HCT116 (cell line): ENCODE measurements around the gene HSPA1A. TPM values are rescaled to one million over a fixed set of nuclear protein-coding genes. Genes with fewer than 3 reads are reported as not detected.
"Not testable (repeated sequence)": the region's sequence is repeated elsewhere in the genome, so short reads cannot be mapped to it uniquely, and the experiment has no call there.

Source experiments
- ATAC-seq: fragments of 200-7000 bp; cut with Tn5 transposase; 2 replicates; pipeline ENCODE4 v1.9.1; 2020; ENCODE audit warnings: mild to moderate bottlenecking, moderate library complexity
- BruUV-seq: library from RNA; stranded (reverse); fragments of 400-500 nt; replicated peaks from 2 replicates; lab custom pipeline; 2021; lab: Mats Ljungman, UMichigan
- CTCF ChIA-PET: fragments of 300-600 bp; sonication (Branson Sonifier 250); formaldehyde crosslinking; loops from one replicate; lab custom pipeline; 2021; ENCODE audit warnings: antibody characterized with exemption; lab: Charles Lee
- POLR2A ChIA-PET: fragments of 300-600, 350-600 bp; sonication (Branson Sonifier 250); formaldehyde crosslinking; loops from one replicate; lab custom pipeline; 2021; ENCODE audit warnings: antibody characterized with exemption; lab: Charles Lee
- RAD21 ChIA-PET, 2 experiments: fragments of 300-600 bp; sonication (Branson Sonifier 250); formaldehyde crosslinking; loops; one replicate each; lab custom pipeline; 2023; ENCODE audit warnings: low total read pairs in 2 of 2; ENCODE audit not compliant: uncharacterized antibody in 2 of 2, unreplicated experiment in 2 of 2, low non-redundant PET in 1 of 2; lab: Charles Lee
- DNase-seq: peaks from one replicate; pipeline ENCODE4 v3.0.0-alpha.2; 2010; ENCODE audit warnings: low read depth, low spot score
- H2AFZ ChIP-seq: fragments of 200-600 bp; shearing (Covaris generic), sonication (generic); 2 replicates; pipeline ENCODE4 v1.6.1; 2017; ENCODE audit warnings: low read depth, mixed run types, mixed read lengths, antibody characterized with exemption, low read length; ENCODE audit not compliant: poor library complexity, severe bottlenecking
- H3K27ac ChIP-seq: 2 replicates; pipeline ENCODE4 v1.5.1; 2012; ENCODE audit warnings: low read depth, low read length
- H3K27me3 ChIP-seq: fragments of 200-600 bp; sonication (generic); 2 replicates; pipeline ENCODE4 v1.6.1; 2016; ENCODE audit warnings: mixed run types, low read length, mixed read lengths; ENCODE audit not compliant: insufficient read depth
- H3K36me3 ChIP-seq, 2 experiments: fragments of 200-500 bp in 1 of 2; fragments of 200-600 bp in 1 of 2; sonication (Bioruptor generic) in 1 of 2; sonication (generic) in 1 of 2; 2 replicates each; pipeline versions ENCODE4 v1.5.1 to v1.6.1; 2014 to 2016; ENCODE audit warnings: low read length in 2 of 2, inconsistent platforms in 1 of 2, mixed read lengths in 1 of 2, mixed run types in 1 of 2; ENCODE audit not compliant: insufficient read depth in 2 of 2, control insufficient read depth in 1 of 2
- H3K4me1 ChIP-seq, 2 experiments: fragments of 200-600 bp in 1 of 2; sonication (generic) in 1 of 2; 2 replicates each; pipeline versions ENCODE4 v1.5.1 to v1.6.1; 2012 to 2017; ENCODE audit warnings: low read length in 2 of 2, inconsistent platforms in 1 of 2, mild to moderate bottlenecking in 1 of 2, mixed read lengths in 1 of 2, mixed run types in 1 of 2, moderate library complexity in 1 of 2; ENCODE audit not compliant: insufficient read depth in 2 of 2, control insufficient read depth in 1 of 2
- H3K4me2 ChIP-seq: fragments of 200-600 bp; sonication (generic); 2 replicates; pipeline ENCODE4 v1.6.1; 2017; ENCODE audit warnings: mixed run types, low read length, mixed read lengths
- H3K4me3 ChIP-seq, 2 experiments: fragments of 200-600 bp in 1 of 2; sonication (generic) in 1 of 2; replicated peaks in 1 of 2; 2 replicates each; pipeline ENCODE4 v1.5.1; 2011 to 2016; ENCODE audit warnings: low read length in 2 of 2, control low read depth in 1 of 2, low read depth in 1 of 2, mild to moderate bottlenecking in 1 of 2, mixed read lengths in 1 of 2, mixed run types in 1 of 2
- H3K79me2 ChIP-seq: fragments of 200-600 bp; sonication (generic); 2 replicates; pipeline ENCODE4 v1.6.1; 2017; ENCODE audit warnings: mild to moderate bottlenecking, mixed run types, low read length, moderate library complexity, mixed read lengths; ENCODE audit not compliant: insufficient read depth
- H3K9ac ChIP-seq: fragments of 200-600 bp; sonication (generic); 2 replicates; pipeline ENCODE4 v1.6.1; 2016; ENCODE audit warnings: low read length, mixed read lengths
- H3K9me2 ChIP-seq: fragments of 200-600 bp; sonication (generic), shearing (Covaris generic); 2 replicates; pipeline ENCODE4 v1.6.1; 2017; ENCODE audit warnings: mixed run types, mild to moderate bottlenecking, moderate library complexity; ENCODE audit not compliant: insufficient read depth
- H3K9me3 ChIP-seq, 2 experiments: fragments of 200-500 bp in 1 of 2; fragments of 200-600 bp in 1 of 2; sonication (Bioruptor generic) in 1 of 2; sonication (generic) in 1 of 2; 2 replicates each; pipeline ENCODE4 v1.6.1; 2014 to 2017; ENCODE audit warnings: low read length in 2 of 2, mixed read lengths in 2 of 2, inconsistent platforms in 1 of 2, low read depth in 1 of 2, mild to moderate bottlenecking in 1 of 2, mixed run types in 1 of 2, moderate library complexity in 1 of 2; ENCODE audit not compliant: control insufficient read depth in 1 of 2, insufficient read depth in 1 of 2
- H4K20me1 ChIP-seq: fragments of 200-600 bp; sonication (generic), shearing (Covaris generic); 2 replicates; pipeline ENCODE4 v1.6.1; 2017; ENCODE audit warnings: mixed run types, mild to moderate bottlenecking, moderate library complexity; ENCODE audit not compliant: insufficient read depth
- CEBPB ChIP-seq: IDR thresholded peaks from 2 replicates; pipeline ENCODE4 v1.6.1; 2012; ENCODE audit warnings: low read depth
- EGR1 ChIP-seq: IDR thresholded peaks from 2 replicates; pipeline ENCODE4 v1.6.1; 2012; ENCODE audit warnings: low read depth
- EZH2 ChIP-seq: fragments of 200-600 bp; sonication (generic); IDR thresholded peaks from 2 replicates; pipeline ENCODE4 v1.6.1; 2017; ENCODE audit warnings: antibody characterized with exemption, mixed run types
- EZH2phosphoT487 ChIP-seq: fragments of 200-600 bp; IDR thresholded peaks from 2 replicates; pipeline ENCODE4 v1.6.1; 2018; ENCODE audit warnings: antibody characterized with exemption, borderline replicate concordance
- JUND ChIP-seq: IDR thresholded peaks from 2 replicates; pipeline ENCODE4 v1.6.1; 2012
- POLR2A ChIP-seq: IDR thresholded peaks from 2 replicates; pipeline ENCODE4 v1.7.0; 2011; ENCODE audit warnings: borderline replicate concordance; ENCODE audit not compliant: insufficient read depth, insufficient read length; ENCODE audit errors: extremely low read depth
- POLR2AphosphoS5 ChIP-seq: IDR thresholded peaks from 2 replicates; pipeline ENCODE4 v1.6.1; 2011; ENCODE audit warnings: mild to moderate bottlenecking, low read depth, low read length, moderate library complexity
- SIN3A ChIP-seq: IDR thresholded peaks from 2 replicates; pipeline ENCODE4 v1.6.1; 2012; ENCODE audit warnings: low read depth
- SP1 ChIP-seq: IDR thresholded peaks from 2 replicates; pipeline ENCODE4 v1.6.1; 2012; ENCODE audit warnings: low read depth
- TCF7L2 ChIP-seq: IDR thresholded peaks from 2 replicates; pipeline ENCODE4 v1.7.0; 2011; ENCODE audit warnings: borderline replicate concordance, inconsistent platforms; ENCODE audit not compliant: insufficient read depth, insufficient read length; ENCODE audit errors: extremely low read depth
- ZFX ChIP-seq: fragments of 450-650 bp; IDR thresholded peaks from 2 replicates; pipeline ENCODE4 v1.6.1; 2017
- ZNF274 ChIP-seq: fragments of 200-500 bp; sonication (Bioruptor generic); IDR thresholded peaks from 2 replicates; pipeline ENCODE4 v1.6.1; 2014; ENCODE audit warnings: mild to moderate bottlenecking, low read depth, low read length, inconsistent platforms
- intact Hi-C: fragments of 100-400 bp; cut with micrococcal nuclease; formaldehyde crosslinking; loops from 2 replicates; pipeline ENCODE4 v1.10.0; 2022
- total RNA-seq: library from RNA; stranded (reverse); gene quantifications from one replicate; pipeline ENCODE4 v1.2.1, GENCODE V29; 2021; ENCODE audit not compliant: unreplicated experiment
- TF ChIP-seq, protein P1 (sequence below): IDR thresholded peaks from 2 replicates; pipeline ENCODE4 v1.6.1; 2012
- TF ChIP-seq, protein P2 (sequence below): IDR thresholded peaks from 2 replicates; pipeline ENCODE4 v1.6.1; 2012
- TF ChIP-seq, protein P3 (sequence below): IDR thresholded peaks from 2 replicates; pipeline ENCODE4 v1.6.1; 2011; ENCODE audit warnings: mild to moderate bottlenecking, low read length, moderate library complexity; ENCODE audit not compliant: insufficient replicate concordance; ENCODE audit errors: extremely low read depth
- TF ChIP-seq, protein P4 (sequence below), 3 experiments: fragments of 200-600 bp in 1 of 3; sonication (generic) in 1 of 3; IDR thresholded peaks in 2 of 3; conservative IDR thresholded peaks in 1 of 3; 2 replicates each; pipeline ENCODE4 v1.5.1; 2012 to 2017; ENCODE audit warnings: low read depth in 2 of 3, low read length in 2 of 3, antibody characterized with exemption in 1 of 3, borderline replicate concordance in 1 of 3, control low read depth in 1 of 3, mild to moderate bottlenecking in 1 of 3, mixed read lengths in 1 of 3, mixed run types in 1 of 3, moderate library complexity in 1 of 3; ENCODE audit not compliant: insufficient read depth in 1 of 3

HSPA1A gene
- total RNA-seq, 1 experiment from 2014 or later: 5.0 TPM

DNA sequence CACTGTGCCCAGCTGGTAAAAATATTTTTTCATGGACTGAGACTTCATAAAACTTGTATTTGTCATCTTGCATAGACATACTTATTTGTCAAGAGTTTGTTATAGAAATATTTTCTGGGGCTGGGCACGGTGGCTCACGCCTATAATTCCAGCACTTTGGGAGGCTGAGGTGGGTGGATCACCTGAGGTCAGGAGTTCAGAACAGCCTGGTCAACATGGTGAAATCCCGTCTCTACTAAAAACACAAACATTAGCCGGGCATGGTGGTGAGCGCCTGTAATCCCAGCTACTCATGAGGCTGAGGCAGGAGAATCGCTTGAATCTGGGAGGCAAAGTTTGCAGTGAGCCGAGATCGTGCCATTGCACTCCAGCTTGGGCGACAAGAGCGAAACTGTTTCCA lies 6.7 kb upstream of the HSPA1A start:
- H3K27me3 ChIP-seq, BruUV-seq, H3K9ac ChIP-seq, H3K9me3 ChIP-seq, POLR2A ChIA-PET, H3K9me2 ChIP-seq, H2AFZ ChIP-seq, H3K27ac ChIP-seq, RAD21 ChIA-PET, H3K36me3 ChIP-seq, DNase-seq, intact Hi-C loops, H3K4me3 ChIP-seq, CTCF ChIA-PET, H4K20me1 ChIP-seq, ATAC-seq, H3K4me2 ChIP-seq: not testable (repeated sequence)
- H3K4me1 ChIP-seq: peaks cover 20 to 23% of the 10 kb centered on the region in 2 experiments
- peaks cover 28% of the 10 kb centered on the region for H3K79me2 ChIP-seq

DNA sequence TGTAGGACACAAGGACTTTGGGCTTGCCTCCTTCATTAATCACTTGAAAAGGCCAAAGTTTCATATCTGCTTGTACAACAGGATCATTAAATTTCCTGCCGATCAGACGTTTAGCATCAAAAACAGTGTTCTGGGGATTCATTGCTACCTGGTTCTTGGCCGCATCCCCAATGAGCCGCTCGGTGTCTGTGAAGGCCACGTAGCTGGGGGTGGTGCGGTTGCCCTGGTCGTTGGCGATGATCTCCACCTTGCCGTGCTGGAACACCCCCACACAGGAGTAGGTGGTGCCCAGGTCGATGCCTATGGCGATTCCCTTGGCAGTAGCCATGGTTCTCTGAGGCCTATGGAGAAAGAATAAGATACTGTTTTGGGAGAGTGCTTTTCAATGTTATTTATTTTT lies 3.7 kb upstream of the HSPA1A start:
- Histone ChIP-seq H3K9ac (no peak overlapping the region), H3K4me2 (no peak overlapping the region), H3K27me3 (no peaks in the 10 kb centered on the region), H3K9me2 (no peaks in the 10 kb centered on the region), H4K20me1 (no peaks in the 10 kb centered on the region), H3K4me1 (peaks cover 26 to 28% of the 10 kb centered on the region in 2 experiments), H3K36me3 (no peaks in the 10 kb centered on the region), H2AFZ (no peak overlapping the region), H3K4me3 (no peak overlapping the region), H3K9me3 (peaks cover 0 to 5% of the 10 kb centered on the region in 2 experiments; a peak in 1 of 4 replicates), H3K27ac (no peak overlapping the region), H3K79me2 (peaks cover 1% of the 10 kb centered on the region)
- CTCF ChIA-PET: no interaction called here
- TF ChIP-seq ZNF274: no peak
- TF ChIP-seq, protein P1, sequence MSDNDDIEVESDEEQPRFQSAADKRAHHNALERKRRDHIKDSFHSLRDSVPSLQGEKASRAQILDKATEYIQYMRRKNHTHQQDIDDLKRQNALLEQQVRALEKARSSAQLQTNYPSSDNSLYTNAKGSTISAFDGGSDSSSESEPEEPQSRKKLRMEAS: no peak
- no peak for TF ChIP-seq EZH2phosphoT487
- no peak for TF ChIP-seq POLR2AphosphoS5
- no peak for TF ChIP-seq JUND
- TF ChIP-seq SIN3A: no peak
- TF ChIP-seq POLR2A: no peak
- no peak for TF ChIP-seq CEBPB
- TF ChIP-seq SP1: no peak
- no peak for TF ChIP-seq EGR1
- no peak for TF ChIP-seq ZFX
- TF ChIP-seq EZH2: no peak
- TF ChIP-seq, protein P2, sequence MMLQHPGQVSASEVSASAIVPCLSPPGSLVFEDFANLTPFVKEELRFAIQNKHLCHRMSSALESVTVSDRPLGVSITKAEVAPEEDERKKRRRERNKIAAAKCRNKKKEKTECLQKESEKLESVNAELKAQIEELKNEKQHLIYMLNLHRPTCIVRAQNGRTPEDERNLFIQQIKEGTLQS: no peak
- TF ChIP-seq, protein P3, sequence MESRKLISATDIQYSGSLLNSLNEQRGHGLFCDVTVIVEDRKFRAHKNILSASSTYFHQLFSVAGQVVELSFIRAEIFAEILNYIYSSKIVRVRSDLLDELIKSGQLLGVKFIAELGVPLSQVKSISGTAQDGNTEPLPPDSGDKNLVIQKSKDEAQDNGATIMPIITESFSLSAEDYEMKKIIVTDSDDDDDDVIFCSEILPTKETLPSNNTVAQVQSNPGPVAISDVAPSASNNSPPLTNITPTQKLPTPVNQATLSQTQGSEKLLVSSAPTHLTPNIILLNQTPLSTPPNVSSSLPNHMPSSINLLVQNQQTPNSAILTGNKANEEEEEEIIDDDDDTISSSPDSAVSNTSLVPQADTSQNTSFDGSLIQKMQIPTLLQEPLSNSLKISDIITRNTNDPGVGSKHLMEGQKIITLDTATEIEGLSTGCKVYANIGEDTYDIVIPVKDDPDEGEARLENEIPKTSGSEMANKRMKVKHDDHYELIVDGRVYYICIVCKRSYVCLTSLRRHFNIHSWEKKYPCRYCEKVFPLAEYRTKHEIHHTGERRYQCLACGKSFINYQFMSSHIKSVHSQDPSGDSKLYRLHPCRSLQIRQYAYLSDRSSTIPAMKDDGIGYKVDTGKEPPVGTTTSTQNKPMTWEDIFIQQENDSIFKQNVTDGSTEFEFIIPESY: no peak
- TF ChIP-seq TCF7L2: no peak
- TF ChIP-seq, protein P4, sequence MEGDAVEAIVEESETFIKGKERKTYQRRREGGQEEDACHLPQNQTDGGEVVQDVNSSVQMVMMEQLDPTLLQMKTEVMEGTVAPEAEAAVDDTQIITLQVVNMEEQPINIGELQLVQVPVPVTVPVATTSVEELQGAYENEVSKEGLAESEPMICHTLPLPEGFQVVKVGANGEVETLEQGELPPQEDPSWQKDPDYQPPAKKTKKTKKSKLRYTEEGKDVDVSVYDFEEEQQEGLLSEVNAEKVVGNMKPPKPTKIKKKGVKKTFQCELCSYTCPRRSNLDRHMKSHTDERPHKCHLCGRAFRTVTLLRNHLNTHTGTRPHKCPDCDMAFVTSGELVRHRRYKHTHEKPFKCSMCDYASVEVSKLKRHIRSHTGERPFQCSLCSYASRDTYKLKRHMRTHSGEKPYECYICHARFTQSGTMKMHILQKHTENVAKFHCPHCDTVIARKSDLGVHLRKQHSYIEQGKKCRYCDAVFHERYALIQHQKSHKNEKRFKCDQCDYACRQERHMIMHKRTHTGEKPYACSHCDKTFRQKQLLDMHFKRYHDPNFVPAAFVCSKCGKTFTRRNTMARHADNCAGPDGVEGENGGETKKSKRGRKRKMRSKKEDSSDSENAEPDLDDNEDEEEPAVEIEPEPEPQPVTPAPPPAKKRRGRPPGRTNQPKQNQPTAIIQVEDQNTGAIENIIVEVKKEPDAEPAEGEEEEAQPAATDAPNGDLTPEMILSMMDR (IDR thresholded peaks at IDR 0.05 in 2 of 3, conservative IDR thresholded peaks at IDR 0.05 in 1 of 3; ENCODE audit: borderline replicate concordance in 1 of 3, insufficient read depth in 1 of 3, low read depth in 2 of 3, low read length in 2 of 3): no peak
- no TSS peak for BruUV-seq
- ATAC-seq: no peak
- RAD21 ChIA-PET: no interaction called here
- POLR2A ChIA-PET: interaction anchor here (1.6 to 3.3 kb wide), 2 partner anchors 10 to 16 kb away, joined by 4 to 24 read pairs; partner anchors contain the start of gene HSPA1B
- DNase-seq: no peak
- intact Hi-C loops: no loop called here
